Left forelimb (tissue), 1 donor: Measurements from ENCODE around the gene CABYR.
"Not testable (repeated sequence)": the region's sequence is repeated elsewhere in the genome, so short reads cannot be mapped to it uniquely, and the experiment has no call there.

Experiments used
- DNase-seq: peaks from one replicate; pipeline ENCODE4 v3.0.0-alpha.2; 2018; ENCODE audit warnings: low spot score

Gene CABYR

GRCh38 chr18:24130494-24130893 lies 8.4 kb upstream of the CABYR start:
- no peak for DNase-seq

- DNase-seq, result no peak
Observed at GRCh38 chr18:24136967-24137373, 1.9 kb upstream of the CABYR start.

GRCh38 chr18:24138409-24138788 lies 463 bp upstream of the CABYR start:
- no peak for DNase-seq

GRCh38 chr18:24140697-24141096 lies 1.8 kb downstream of the CABYR start:
- DNase-seq, result no peak

- no peak for DNase-seq
Observed at GRCh38 chr18:24142376-24142775, 3.5 kb downstream of the CABYR start.

- DNase-seq, result not testable (repeated sequence)
Observed at GRCh38 chr18:24149591-24149990, 10.7 kb downstream of the CABYR start.

GRCh38 chr18:24153397-24153796 lies 14.5 kb downstream of the CABYR start:
- no peak for DNase-seq

GRCh38 chr18:24157855-24158254 lies 19.0 kb downstream of the CABYR start:
- DNase-seq, result no peak

- DNase-seq, result no peak
Observed at GRCh38 chr18:24160086-24160485, 21.2 kb downstream of the CABYR start.

- DNase-seq, result no peak
Observed at GRCh38 chr18:24161304-24161703, 22.4 kb downstream of the CABYR start.

- no peak for DNase-seq
Observed at GRCh38 chr18:24168496-24168895, 29.6 kb downstream of the CABYR start.

GRCh38 chr18:24170360-24170759 lies 31.5 kb downstream of the CABYR start:
- DNase-seq, result no peak

- no peak for DNase-seq
Observed at GRCh38 chr18:24173997-24174396, 35.1 kb downstream of the CABYR start.

- DNase-seq, result no peak
Observed at GRCh38 chr18:24176727-24177416, 38.0 kb downstream of the CABYR start.

- no peak for DNase-seq
Observed at GRCh38 chr18:24177499-24178133, 38.8 kb downstream of the CABYR start.

- no peak for DNase-seq
Observed at GRCh38 chr18:24180048-24180447, 41.2 kb downstream of the CABYR start.

GRCh38 chr18:24181806-24182205 lies 42.9 kb downstream of the CABYR start:
- DNase-seq, result no peak

GRCh38 chr18:24185805-24186204 lies 46.9 kb downstream of the CABYR start:
- DNase-seq, result no peak

- no peak for DNase-seq
Observed at GRCh38 chr18:24187049-24187448, 48.2 kb downstream of the CABYR start.

- DNase-seq, result no peak
Observed at GRCh38 chr18:24187689-24188088, 48.8 kb downstream of the CABYR start.

GRCh38 chr18:24188120-24188519 lies 49.3 kb downstream of the CABYR start:
- DNase-seq, result no peak

GRCh38 chr18:24189007-24189528 lies 50.2 kb downstream of the CABYR start:
- no peak for DNase-seq

GRCh38 chr18:24189664-24190346 lies 50.9 kb downstream of the CABYR start:
- no peak for DNase-seq
